GM21619 (cell line): ENCODE results near the gene CPT1B.

Experiments used
- ATAC-seq: cut with Tn5 transposase; IDR thresholded peaks from one replicate; pipeline ENCODE4 v1.9.1; 2021; ENCODE audit not compliant: unreplicated experiment

The CPT1B gene

GRCh38 chr22:50571264-50572175 is 6.7 kb downstream of the CPT1B start:
- ATAC-seq, result no peak

GRCh38 chr22:50570861-50571260 is 7.4 kb downstream of the CPT1B start:
- ATAC-seq, result no peak

GRCh38 chr22:50569896-50570535 is 8.2 kb downstream of the CPT1B start:
- ATAC-seq, result no peak

- no peak for ATAC-seq
Measured at GRCh38 chr22:50569041-50569459, 9.2 kb downstream of the CPT1B start.

GRCh38 chr22:50568626-50569025 is 9.6 kb downstream of the CPT1B start:
- ATAC-seq, result no peak

- ATAC-seq, result no peak
Measured at GRCh38 chr22:50567721-50568252, 10.4 kb downstream of the CPT1B start.

- no peak for ATAC-seq
Measured at GRCh38 chr22:50564289-50564688, 13.9 kb downstream of the CPT1B start.

GRCh38 chr22:50563413-50564160 is 14.6 kb downstream of the CPT1B start:
- ATAC-seq, result no peak

GRCh38 chr22:50562523-50563412 is 15.5 kb downstream of the CPT1B start, which contains the start of gene SYCE3:
SYCE3 (minus strand) TSS chr22:50562919; CDS start chr22:50556405, 6,514 bp downstream.
- ATAC-seq, result peak; percentile 89

- ATAC-seq, result no peak
Measured at GRCh38 chr22:50561401-50562358, 16.5 kb downstream of the CPT1B start.

- no peak for ATAC-seq
Measured at GRCh38 chr22:50560034-50560433, 18.2 kb downstream of the CPT1B start.

- ATAC-seq, result no peak
Measured at GRCh38 chr22:50556703-50557102, 21.5 kb downstream of the CPT1B start.

GRCh38 chr22:50553310-50553709 is 24.9 kb downstream of the CPT1B start:
- ATAC-seq, result no peak

GRCh38 chr22:50551160-50551752 is 27.0 kb downstream of the CPT1B start:
- ATAC-seq, result no peak

GRCh38 chr22:50550395-50550794 is 27.8 kb downstream of the CPT1B start:
- ATAC-seq, result no peak

GRCh38 chr22:50548921-50549790 is 29.1 kb downstream of the CPT1B start:
- no peak for ATAC-seq

GRCh38 chr22:50548040-50548920 is 29.9 kb downstream of the CPT1B start:
- no peak for ATAC-seq
